SK-N-SH treated with all-trans-retinoic acid at 6 μM for 48 hours (cell line): ENCODE measurements around the gene SHOC2.

Experiments
- BACH2 ChIP-seq: fragments of 250-450 bp; sonication (Bioruptor Pico); IDR thresholded peaks from 2 replicates; pipeline ENCODE4 v1.9.0; 2021; ENCODE audit warnings: mild to moderate bottlenecking, borderline replicate concordance
- ESRRG ChIP-seq: fragments of 250-450 bp; sonication (Bioruptor Pico); IDR thresholded peaks from 2 replicates; pipeline ENCODE4 v1.6.1; 2021; ENCODE audit warnings: mild to moderate bottlenecking
- GLIS3 ChIP-seq: fragments of 250-450 bp; sonication (Bioruptor Pico); IDR thresholded peaks from 2 replicates; pipeline ENCODE4 v1.5.0; 2020; ENCODE audit warnings: mild to moderate bottlenecking, moderate library complexity
- ISL1 ChIP-seq: fragments of 250-450 bp; sonication (Bioruptor Pico); IDR thresholded peaks from 2 replicates; pipeline ENCODE4 v2.1.2; 2022; ENCODE audit warnings: mild to moderate bottlenecking, moderate library complexity
- OSR1 ChIP-seq: fragments of 250-450 bp; sonication (Bioruptor Pico); IDR thresholded peaks from 2 replicates; pipeline ENCODE4 v1.8.0; 2022; ENCODE audit warnings: moderate library complexity, mild to moderate bottlenecking, inconsistent platforms
- PATZ1 ChIP-seq: fragments of 250-450 bp; sonication (Bioruptor Pico); IDR thresholded peaks from 2 replicates; pipeline ENCODE4 v1.8.0; 2020; ENCODE audit warnings: mild to moderate bottlenecking, moderate library complexity, borderline replicate concordance
- POU6F1 ChIP-seq: fragments of 250-450 bp; sonication (Bioruptor Pico); IDR thresholded peaks from 2 replicates; pipeline ENCODE4 v1.8.0; 2021; ENCODE audit warnings: low read depth, mild to moderate bottlenecking, moderate library complexity, borderline replicate concordance
- RARB ChIP-seq: fragments of 250-450 bp; sonication (Bioruptor Pico); IDR thresholded peaks from 2 replicates; pipeline ENCODE4 v1.8.0; 2021; ENCODE audit warnings: mild to moderate bottlenecking, moderate library complexity
- SNAI2 ChIP-seq: fragments of 250-450 bp; sonication (Bioruptor Pico); IDR thresholded peaks from 2 replicates; pipeline ENCODE4 v1.5.0; 2020; ENCODE audit warnings: mild to moderate bottlenecking, moderate library complexity
- TSHZ2 ChIP-seq: fragments of 250-450 bp; sonication (Bioruptor Pico); IDR thresholded peaks from 2 replicates; pipeline ENCODE4 v1.5.0; 2020; ENCODE audit warnings: mild to moderate bottlenecking, moderate library complexity
- ZFP3 ChIP-seq: fragments of 250-450 bp; sonication (Bioruptor Pico); IDR thresholded peaks from 2 replicates; pipeline ENCODE4 v1.5.0; 2020; ENCODE audit warnings: mild to moderate bottlenecking, moderate library complexity
- ZNF70 ChIP-seq: fragments of 450-650 bp; formaldehyde crosslinking; IDR thresholded peaks from 2 replicates; pipeline ENCODE4 v1.5.0; 2020; ENCODE audit warnings: mild to moderate bottlenecking, moderate library complexity

- TF ChIP-seq RARB (CRISPR knock-in tag) (no peak), OSR1 (CRISPR knock-in tag) (no peak), PATZ1 (CRISPR knock-in tag) (no peak), ISL1 (CRISPR knock-in tag) (no peak), BACH2 (no peak), SNAI2 (CRISPR knock-in tag) (no peak), ZNF70 (no peak), POU6F1 (CRISPR knock-in tag) (no peak), ZFP3 (CRISPR knock-in tag) (no peak), ESRRG (CRISPR knock-in tag) (no peak), GLIS3 (CRISPR knock-in tag) (no peak), TSHZ2 (CRISPR knock-in tag) (no peak)
Measured at GRCh38 chr10:110994406-110995086, 75.1 kb downstream of the SHOC2 start.
